ENCODE measurements around the gene HSD17B12. TPM values are rescaled to one million over a fixed set of nuclear protein-coding genes. Genes with fewer than 3 reads are reported as not detected.

HSD17B12 gene
- total RNA-seq, 1 donor from 2014 or later: 102 TPM

DNA sequence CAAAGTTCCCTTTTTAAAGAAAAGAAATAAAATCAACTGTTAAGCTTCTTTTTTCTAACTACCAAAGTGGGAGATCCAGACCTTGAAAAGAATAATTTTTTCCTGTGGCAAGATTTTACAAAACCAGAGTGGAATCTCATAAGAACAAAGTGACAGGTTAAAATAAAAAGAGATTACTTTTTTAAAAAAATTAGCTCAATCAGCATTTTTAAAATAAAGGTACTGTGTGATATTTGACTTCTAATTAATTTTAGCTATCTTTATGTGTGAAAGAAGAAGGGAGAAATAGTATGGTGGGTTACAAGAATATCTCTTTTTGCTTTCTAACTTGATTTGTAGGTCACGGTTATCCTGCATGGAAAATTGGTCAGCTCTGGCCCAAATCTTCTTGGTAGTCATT lies 107.3 kb downstream of the HSD17B12 start:
- TF ChIP-seq EZH2phosphoT487 (IDR thresholded peaks at IDR 0.05) (no peak), EZH2 (IDR thresholded peaks at IDR 0.05) (no peak)
- TF ChIP-seq, protein P1, sequence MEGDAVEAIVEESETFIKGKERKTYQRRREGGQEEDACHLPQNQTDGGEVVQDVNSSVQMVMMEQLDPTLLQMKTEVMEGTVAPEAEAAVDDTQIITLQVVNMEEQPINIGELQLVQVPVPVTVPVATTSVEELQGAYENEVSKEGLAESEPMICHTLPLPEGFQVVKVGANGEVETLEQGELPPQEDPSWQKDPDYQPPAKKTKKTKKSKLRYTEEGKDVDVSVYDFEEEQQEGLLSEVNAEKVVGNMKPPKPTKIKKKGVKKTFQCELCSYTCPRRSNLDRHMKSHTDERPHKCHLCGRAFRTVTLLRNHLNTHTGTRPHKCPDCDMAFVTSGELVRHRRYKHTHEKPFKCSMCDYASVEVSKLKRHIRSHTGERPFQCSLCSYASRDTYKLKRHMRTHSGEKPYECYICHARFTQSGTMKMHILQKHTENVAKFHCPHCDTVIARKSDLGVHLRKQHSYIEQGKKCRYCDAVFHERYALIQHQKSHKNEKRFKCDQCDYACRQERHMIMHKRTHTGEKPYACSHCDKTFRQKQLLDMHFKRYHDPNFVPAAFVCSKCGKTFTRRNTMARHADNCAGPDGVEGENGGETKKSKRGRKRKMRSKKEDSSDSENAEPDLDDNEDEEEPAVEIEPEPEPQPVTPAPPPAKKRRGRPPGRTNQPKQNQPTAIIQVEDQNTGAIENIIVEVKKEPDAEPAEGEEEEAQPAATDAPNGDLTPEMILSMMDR (IDR thresholded peaks at IDR 0.05): no peak
- Histone ChIP-seq H3F3A (ENCODE audit: low read depth) (no peaks in the 10 kb centered on the region), H4K20me1 (ENCODE audit: low read depth) (no peaks in the 10 kb centered on the region), H3K4me3 (no peak overlapping the region), H3K36me3 (no peaks in the 10 kb centered on the region), H3K9ac (no peak overlapping the region), H3K27ac (no peak overlapping the region), H3K4me2 (no peak overlapping the region), H2AFZ (replicated peaks) (no peak overlapping the region), H3K9me3 (ENCODE audit: low read depth) (peaks cover 5% of the 10 kb centered on the region), H3K4me1 (no peaks in the 10 kb centered on the region), H3K27me3 (no peaks in the 10 kb centered on the region), H3K79me2 (ENCODE audit: low read depth) (no peaks in the 10 kb centered on the region)
- Mint-ChIP-seq H3K4me1 (peaks cover 7% of the 10 kb centered on the region), H3K4me3 (no peak overlapping the region), H3K9me3 (peaks cover 14% of the 10 kb centered on the region), H3K36me3 (peaks cover 16% of the 10 kb centered on the region), H3K27me3 (ENCODE audit: insufficient read depth, low read depth) (no peaks in the 10 kb centered on the region), H3K27ac (no peak overlapping the region)
- no peak for DNase-seq (ENCODE audit: low spot score)

DNA sequence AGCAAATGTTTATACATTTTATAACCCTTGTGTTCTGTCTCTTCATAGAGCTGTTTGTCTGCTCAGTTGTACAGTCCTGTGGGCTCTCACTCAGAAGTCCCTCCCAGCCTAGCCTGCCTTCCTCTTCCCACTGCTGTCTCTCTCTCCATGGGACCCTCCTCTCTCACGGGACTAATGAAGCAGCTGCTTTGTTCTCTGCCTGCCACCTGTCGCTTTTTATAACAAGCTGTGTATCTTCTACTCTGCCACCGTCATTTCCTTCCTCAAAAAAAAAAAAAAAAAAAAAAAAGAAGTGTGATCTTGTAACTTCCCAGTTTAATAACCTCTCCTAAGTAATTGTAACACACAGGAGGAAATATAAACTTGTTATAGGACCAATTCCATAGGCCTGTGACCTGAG lies 107.9 kb downstream of the HSD17B12 start:
- H3F3A ChIP-seq (ENCODE audit: low read depth): no peaks in the 10 kb centered on the region
- H3K9me3 ChIP-seq (ENCODE audit: low read depth): peaks cover 5% of the 10 kb centered on the region
- Mint-ChIP-seq H3K36me3 (peaks cover 14% of the 10 kb centered on the region), H3K27me3 (ENCODE audit: insufficient read depth, low read depth) (no peaks in the 10 kb centered on the region), H3K4me3 (no peak overlapping the region), H3K9me3 (peaks cover 11% of the 10 kb centered on the region), H3K27ac (peak overlapping the region; percentile 58), H3K4me1 (peaks cover 7% of the 10 kb centered on the region)
- TF ChIP-seq EZH2 (IDR thresholded peaks at IDR 0.05) (no peak), EZH2phosphoT487 (IDR thresholded peaks at IDR 0.05) (no peak)
- TF ChIP-seq, protein P1 (IDR thresholded peaks at IDR 0.05): no peak
- DNase-seq (ENCODE audit: low spot score): peak; percentile 27
- H3K27ac ChIP-seq: no peak overlapping the region
- H4K20me1 ChIP-seq (ENCODE audit: low read depth): no peaks in the 10 kb centered on the region
- no peaks in the 10 kb centered on the region for H3K36me3 ChIP-seq
- H3K79me2 ChIP-seq (ENCODE audit: low read depth): no peaks in the 10 kb centered on the region
- no peak overlapping the region for H3K9ac ChIP-seq
- no peak overlapping the region for H2AFZ ChIP-seq (replicated peaks)
- H3K4me3 ChIP-seq: no peak overlapping the region
- H3K4me1 ChIP-seq: no peaks in the 10 kb centered on the region
- no peaks in the 10 kb centered on the region for H3K27me3 ChIP-seq
- no peak overlapping the region for H3K4me2 ChIP-seq

DNA sequence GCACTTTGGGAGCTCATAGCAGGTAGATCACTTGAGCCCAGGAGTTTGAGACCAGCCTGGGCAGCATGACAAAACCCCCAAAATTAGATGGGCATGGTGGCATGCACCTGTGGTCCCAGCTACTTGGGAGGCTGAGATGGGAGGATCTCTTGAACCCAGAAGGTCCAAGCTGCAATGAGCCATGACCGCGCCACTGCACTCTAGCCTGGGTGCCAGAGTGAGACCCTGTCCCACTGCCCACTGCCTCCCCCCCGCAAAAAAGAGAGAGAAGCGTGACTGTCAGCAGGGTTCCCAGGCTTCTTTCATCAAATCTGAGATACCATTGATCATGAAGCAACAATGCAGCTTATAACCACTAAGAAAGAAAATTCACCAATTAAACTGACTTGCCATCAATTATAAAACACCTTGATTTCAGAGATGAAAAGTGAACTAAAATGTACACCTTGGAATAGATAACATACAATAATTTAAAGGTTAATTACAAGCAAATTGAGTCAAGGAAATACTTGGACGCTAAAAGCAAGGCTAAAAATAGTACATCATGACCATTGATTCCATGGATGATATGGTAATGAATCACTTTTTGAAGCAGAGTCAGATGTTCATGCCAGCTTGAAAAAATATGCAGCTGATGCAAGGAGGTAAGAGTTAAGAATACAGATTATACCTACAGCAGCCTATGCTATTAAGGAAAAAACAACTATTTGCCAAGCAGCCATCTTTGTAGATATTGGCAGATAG lies 109.3 kb downstream of the HSD17B12 start:
- Histone ChIP-seq H3K4me1 (no peaks in the 10 kb centered on the region), H3F3A (ENCODE audit: low read depth) (no peaks in the 10 kb centered on the region), H2AFZ (replicated peaks) (no peak overlapping the region), H3K9ac (no peak overlapping the region), H3K27me3 (no peaks in the 10 kb centered on the region), H4K20me1 (ENCODE audit: low read depth) (no peaks in the 10 kb centered on the region), H3K27ac (no peak overlapping the region), H3K4me3 (no peak overlapping the region), H3K36me3 (no peaks in the 10 kb centered on the region), H3K79me2 (ENCODE audit: low read depth) (no peaks in the 10 kb centered on the region), H3K9me3 (ENCODE audit: low read depth) (no peaks in the 10 kb centered on the region), H3K4me2 (no peak overlapping the region)
- TF ChIP-seq, protein P1 (IDR thresholded peaks at IDR 0.05): no peak
- no peak for TF ChIP-seq EZH2 (IDR thresholded peaks at IDR 0.05)
- TF ChIP-seq EZH2phosphoT487 (IDR thresholded peaks at IDR 0.05): no peak
- DNase-seq (ENCODE audit: low spot score): no peak
- H3K27me3 Mint-ChIP-seq (ENCODE audit: insufficient read depth, low read depth): no peaks in the 10 kb centered on the region
- peaks cover 2% of the 10 kb centered on the region for H3K9me3 Mint-ChIP-seq
- H3K4me1 Mint-ChIP-seq: peaks cover 7% of the 10 kb centered on the region
- H3K4me3 Mint-ChIP-seq: no peak overlapping the region
- no peak overlapping the region for H3K27ac Mint-ChIP-seq
- H3K36me3 Mint-ChIP-seq: peaks cover 6% of the 10 kb centered on the region

Measured in neural progenitor cell (in vitro differentiated cells).